Stimulated activated naive CD8-positive, alpha-beta T cell treated with anti-CD3 and anti-CD28 coated beads, Interleukin-15, Interleukin-2, amounts not matched to agents 100 U/mL and 50 U/mL, for 24 hours (primary cell): ENCODE measurements around the gene PIK3C2A.

Source experiments
- ATAC-seq: fragments of 150-1000 bp; cut with Tn5 transposase; one replicate; pipeline ENCODE4 v1.10.0; 2021
- DNase-seq: peaks from one replicate; pipeline ENCODE4 v3.0.0; 2021

The PIK3C2A gene

GRCh38 chr11:17161515-17161914, 46.3 kb downstream of the PIK3C2A start:
- ATAC-seq (no peak), DNase-seq (no peak)

GRCh38 chr11:17159441-17159840, 48.3 kb downstream of the PIK3C2A start:
- no peak for ATAC-seq
- DNase-seq: no peak
